Endodermal cell (in vitro differentiated cells): ENCODE data around the gene ADAM19. TPM values are rescaled to one million over a fixed set of nuclear protein-coding genes. Genes with fewer than 3 reads are reported as not detected.

Experiments
- DNase-seq: peaks from one replicate; pipeline ENCODE4 v3.0.0-alpha.2; 2017
- H3K27ac ChIP-seq: 2 replicates; pipeline ENCODE4 v1.5.1; 2013; ENCODE audit warnings: mild to moderate bottlenecking, low read depth, low read length, moderate library complexity
- H3K27me3 ChIP-seq: 2 replicates; pipeline ENCODE4 v1.6.1; 2013; ENCODE audit warnings: mild to moderate bottlenecking, low read length, moderate library complexity; ENCODE audit not compliant: insufficient read depth, control insufficient read depth, poor library complexity, severe bottlenecking
- H3K36me3 ChIP-seq: 2 replicates; pipeline ENCODE4 v1.7.0; 2013; ENCODE audit warnings: mild to moderate bottlenecking, low read length, moderate library complexity; ENCODE audit not compliant: control insufficient read depth, insufficient read depth
- H3K4me1 ChIP-seq: one replicate; pipeline ENCODE4 v1.7.0; 2013; ENCODE audit warnings: low read length; ENCODE audit not compliant: control insufficient read depth, insufficient read depth
- H3K4me3 ChIP-seq: 2 replicates; pipeline ENCODE4 v1.5.1; 2013; ENCODE audit warnings: mild to moderate bottlenecking, low read length, moderate library complexity
- H3K9ac ChIP-seq: 2 replicates; pipeline ENCODE4 v1.6.1; 2013; ENCODE audit warnings: mild to moderate bottlenecking, low read length, moderate library complexity; ENCODE audit not compliant: poor library complexity, severe bottlenecking; ENCODE audit errors: extremely low read depth
- H3K9me3 ChIP-seq: 2 replicates; pipeline ENCODE4 v1.6.1; 2013; ENCODE audit warnings: mild to moderate bottlenecking, low read length, moderate library complexity; ENCODE audit not compliant: control insufficient read depth
- H3K27ac Mint-ChIP-seq: 2 replicates; pipeline ENCODE4 v1.8.0; 2020; ENCODE audit warnings: mixed read lengths
- H3K27me3 Mint-ChIP-seq: 2 replicates; pipeline ENCODE4 v1.8.0; 2021; ENCODE audit warnings: mild to moderate bottlenecking, mixed read lengths; ENCODE audit not compliant: insufficient read depth
- H3K36me3 Mint-ChIP-seq: 2 replicates; pipeline ENCODE4 v1.8.0; 2020; ENCODE audit warnings: low read depth, mixed read lengths
- H3K4me1 Mint-ChIP-seq: 2 replicates; pipeline ENCODE4 v1.8.0; 2020; ENCODE audit warnings: mixed read lengths
- H3K4me3 Mint-ChIP-seq: 2 replicates; pipeline ENCODE4 v1.8.0; 2020; ENCODE audit warnings: mild to moderate bottlenecking, moderate library complexity, mixed read lengths
- H3K9me3 Mint-ChIP-seq: 2 replicates; pipeline ENCODE4 v1.8.0; 2020; ENCODE audit warnings: mild to moderate bottlenecking, mixed read lengths
- CTCF ChIP-seq: fragments of 200-600 bp; sonication (generic); conservative IDR thresholded peaks from 2 replicates; pipeline ENCODE4 v1.5.0; 2021; ENCODE audit warnings: antibody characterized with exemption, mild to moderate bottlenecking
- WGBS, 2 experiments: methylation state at CpG; one replicate each; pipeline versions ENCODE4 v1.1.5 to v1.1.7; 2013; ENCODE audit warnings: missing lambda C conversion rate in 2 of 2, mixed read lengths in 1 of 2; ENCODE audit not compliant: insufficient coverage in 1 of 2, insufficient read length in 1 of 2; 5-methylcytosine and 5-hydroxymethylcytosine counted together
- total RNA-seq, 2 donors: library from RNA; stranded (reverse); fragmentation: NEBNext Ultra II Directional in 1 of 2; extraction: Animal tissue kit (Norgen Biotek cat#: 25700) in 1 of 2; gene quantifications; 2 replicates in 1 of 2; 3 replicates in 1 of 2; pipeline ENCODE4 v1.2.1, GENCODE V29; 2021

The ADAM19 gene
- total RNA-seq, 2 donors from 2014 or later: 96.1 to 119 TPM

DNA sequence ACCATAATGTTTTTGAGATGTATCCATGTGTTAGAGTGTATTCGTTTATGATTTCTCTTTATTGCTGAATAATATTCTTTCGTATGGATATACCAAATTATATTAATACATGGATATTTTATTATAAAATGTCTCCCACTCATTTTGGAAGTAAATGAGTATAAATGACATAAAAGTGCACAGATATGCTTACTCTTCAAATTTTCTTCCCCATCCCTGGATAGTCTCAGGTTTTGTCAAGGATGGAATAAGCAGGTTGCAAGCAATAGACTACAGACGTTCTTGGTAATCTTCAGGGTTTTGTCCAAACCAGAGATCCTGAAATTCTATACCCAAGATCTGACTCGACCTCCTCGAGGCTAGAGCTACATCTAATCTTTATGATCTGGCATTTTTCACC lies 64.9 kb downstream of the ADAM19 start:
- H3K9me3 Mint-ChIP-seq: no peaks in the 10 kb centered on the region
- H3K4me1 ChIP-seq: no peaks in the 10 kb centered on the region
- no peak overlapping the region for H3K9ac ChIP-seq
- no peak overlapping the region for H3K4me3 ChIP-seq
- H3K36me3 ChIP-seq: peaks cover 99% of the 10 kb centered on the region
- no peak overlapping the region for H3K4me3 Mint-ChIP-seq
- H3K4me1 Mint-ChIP-seq: no peaks in the 10 kb centered on the region
- H3K36me3 Mint-ChIP-seq: peaks cover 87% of the 10 kb centered on the region
- WGBS, 2 experiments: 90% methylated on average over 3 of the region's 5 CpGs; no CpG with 5 or more reads in 1 of the 2 experiments
- H3K27me3 ChIP-seq: no peaks in the 10 kb centered on the region
- H3K27ac Mint-ChIP-seq: no peak overlapping the region
- TF ChIP-seq CTCF: no peak
- no peaks in the 10 kb centered on the region for H3K27me3 Mint-ChIP-seq
- no peak for DNase-seq
- H3K27ac ChIP-seq: no peak overlapping the region
- no peaks in the 10 kb centered on the region for H3K9me3 ChIP-seq

DNA sequence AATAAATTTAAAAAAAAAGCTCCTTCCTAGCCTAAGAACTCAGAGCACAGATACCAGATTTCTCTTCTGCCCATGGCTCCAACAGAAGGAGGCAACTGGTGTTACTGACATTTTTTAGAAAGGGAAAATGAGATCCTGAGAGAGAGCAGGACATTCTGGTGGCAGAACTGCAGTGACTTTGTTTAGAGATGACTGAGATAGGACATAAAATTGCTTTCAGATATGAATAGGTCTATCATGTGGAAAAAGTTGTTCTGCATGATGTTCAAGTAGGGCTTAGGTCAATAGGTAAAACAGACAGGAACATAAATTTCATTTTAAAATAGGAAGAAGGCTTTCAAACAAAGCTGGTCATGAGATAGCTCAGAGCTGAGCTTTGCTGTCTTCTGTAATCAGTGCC lies 66.0 kb downstream of the ADAM19 start:
- no peaks in the 10 kb centered on the region for H3K4me1 ChIP-seq
- no peaks in the 10 kb centered on the region for H3K9me3 ChIP-seq
- Mint-ChIP-seq H3K27ac (no peak overlapping the region), H3K36me3 (peaks cover 89% of the 10 kb centered on the region), H3K4me1 (no peaks in the 10 kb centered on the region), H3K4me3 (no peak overlapping the region), H3K27me3 (no peaks in the 10 kb centered on the region), H3K9me3 (no peaks in the 10 kb centered on the region)
- no peak for DNase-seq
- H3K9ac ChIP-seq: no peak overlapping the region
- H3K27ac ChIP-seq: no peak overlapping the region
- H3K4me3 ChIP-seq: no peak overlapping the region
- H3K27me3 ChIP-seq: no peaks in the 10 kb centered on the region
- no peak for TF ChIP-seq CTCF
- peaks cover 97% of the 10 kb centered on the region for H3K36me3 ChIP-seq

- H3K4me3 Mint-ChIP-seq: no peak overlapping the region
- WGBS, 2 experiments: 94 to 98% methylated on average over 5 to 9 of the region's 9 CpGs
- peaks cover 92% of the 10 kb centered on the region for H3K36me3 Mint-ChIP-seq
- H3K27me3 ChIP-seq: no peaks in the 10 kb centered on the region
- no peak overlapping the region for H3K27ac ChIP-seq
- no peak for TF ChIP-seq CTCF
- H3K4me1 ChIP-seq: no peaks in the 10 kb centered on the region
- H3K36me3 ChIP-seq: peaks cover 97% of the 10 kb centered on the region
- no peaks in the 10 kb centered on the region for H3K9me3 Mint-ChIP-seq
- H3K4me3 ChIP-seq: no peak overlapping the region
- no peaks in the 10 kb centered on the region for H3K4me1 Mint-ChIP-seq
- H3K9me3 ChIP-seq: no peaks in the 10 kb centered on the region
- no peak overlapping the region for H3K9ac ChIP-seq
- DNase-seq: no peak
- no peaks in the 10 kb centered on the region for H3K27me3 Mint-ChIP-seq
- H3K27ac Mint-ChIP-seq: no peak overlapping the region
Observed at GRCh38 chr5:157509093-157509492, 66.5 kb downstream of the ADAM19 start.
